HepG2 (cell line): ENCODE data around the gene NOX4.
"Not testable (repeated sequence)": the region's sequence is repeated elsewhere in the genome, so short reads cannot be mapped to it uniquely, and the experiment has no call there.

Source experiments
- MZF1 ChIP-seq: sonication (generic); formaldehyde crosslinking; IDR thresholded peaks from 2 replicates; pipeline ENCODE4 v1.8.1; 2023; ENCODE audit warnings: mild to moderate bottlenecking, missing genetic modification reagents, borderline replicate concordance
- POLR2AphosphoS2 ChIP-seq: IDR thresholded peaks from 2 replicates; pipeline ENCODE4 v1.6.1; 2011; ENCODE audit warnings: low read depth, low read length, improper control_type of control experiment
- SRSF9 ChIP-seq: fragments of 200-400 bp; formaldehyde crosslinking; IDR thresholded peaks from 2 replicates; pipeline ENCODE4 v1.6.1; 2018; ENCODE audit warnings: borderline replicate concordance, mild to moderate bottlenecking, low read depth, low read length; ENCODE audit not compliant: insufficient read depth, poor library complexity, severe bottlenecking
- ZNF7 ChIP-seq: IDR thresholded peaks from 2 replicates; pipeline ENCODE4 v1.6.1; 2016; ENCODE audit warnings: missing biosample characterization, missing genetic modification reagents

DNA sequence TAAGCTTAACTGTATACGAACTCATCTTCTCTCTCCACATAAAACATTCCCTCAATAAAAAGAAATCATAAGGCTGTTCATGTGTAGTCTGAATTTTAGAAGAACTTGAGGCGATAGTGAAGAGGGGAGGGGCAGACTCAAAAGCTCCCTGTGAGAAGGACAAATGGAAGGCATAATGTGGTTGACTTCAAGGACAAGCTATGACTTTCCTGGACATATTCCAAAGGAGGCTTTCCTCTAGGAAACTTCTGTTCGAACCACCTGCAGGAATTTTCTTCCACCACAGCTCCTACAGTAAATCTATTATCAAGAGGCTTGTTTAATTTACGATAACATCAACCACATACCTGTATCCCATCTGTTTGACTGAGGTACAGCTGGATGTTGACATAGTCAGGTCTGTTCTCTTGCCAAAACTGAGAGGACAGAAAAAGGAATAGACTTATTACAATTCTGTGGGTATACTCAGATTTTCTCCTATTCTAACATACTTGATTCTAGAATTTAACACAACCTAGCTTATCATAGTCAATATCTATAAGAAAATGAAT lies 154.0 kb downstream of the NOX4 start:
- not testable (repeated sequence) for TF ChIP-seq MZF1 (CRISPR knock-in tag); SRSF9; ZNF7 (CRISPR knock-in tag); POLR2AphosphoS2
